ENCODE data around the gene SPDL1. TPM values are rescaled to one million over a fixed set of nuclear protein-coding genes. Genes with fewer than 3 reads are reported as not detected.

Gene SPDL1
- total RNA-seq, 4 donors from 2014 or later = 5.8 to 19.2 (median 9.9) TPM

DNA sequence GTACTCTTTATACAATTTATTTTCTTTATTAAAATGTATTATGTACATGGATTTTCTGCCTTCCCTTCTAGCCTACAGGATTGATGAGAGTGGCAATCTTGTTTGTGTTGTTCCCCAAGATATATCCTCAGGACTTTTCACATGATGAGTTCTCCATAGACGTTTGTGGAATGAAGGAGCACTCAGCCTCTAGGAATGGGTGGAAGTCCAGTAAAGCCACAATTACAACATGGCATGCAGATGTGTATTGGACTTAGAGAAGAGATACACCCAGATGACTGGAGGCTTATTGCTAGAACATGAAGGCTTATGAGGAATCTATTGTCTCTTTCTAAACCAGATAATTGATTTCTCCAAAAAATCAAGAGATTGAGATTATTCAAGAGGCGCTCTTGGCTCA lies 45.3 kb downstream of the SPDL1 start:
- TF ChIP-seq CTCF (IDR thresholded peaks at IDR 0.05; ENCODE audit: low read depth) = no peak

- TF ChIP-seq CTCF (IDR thresholded peaks at IDR 0.05; ENCODE audit: low read depth) = no peak
These were observed 46.4 kb downstream of the SPDL1 start for GRCh38 chr5:169629847-169630548.

DNA sequence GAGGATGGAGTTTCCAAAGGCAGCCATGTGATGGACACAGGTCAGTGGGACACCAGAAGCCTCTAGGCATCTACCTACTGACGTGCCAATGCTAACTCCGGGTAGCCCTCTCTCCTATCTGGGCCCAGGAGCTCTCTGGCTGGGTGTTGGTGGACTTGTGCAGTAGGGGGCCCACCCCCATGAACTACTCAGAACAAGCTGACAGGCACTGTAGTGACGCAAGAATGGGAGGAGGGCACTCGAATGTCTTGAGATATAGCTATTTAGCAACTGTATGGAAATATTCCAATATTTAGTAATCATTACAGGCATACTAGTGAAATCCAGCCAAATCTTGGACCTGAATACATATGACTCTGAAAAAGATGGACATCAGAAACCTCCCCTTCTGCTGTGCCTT lies 47.8 kb downstream of the SPDL1 start:
- TF ChIP-seq CTCF (IDR thresholded peaks at IDR 0.05; ENCODE audit: low read depth) = no peak

GRCh38 chr5:169632946-169633345 lies 49.4 kb downstream of the SPDL1 start:
- no peak for TF ChIP-seq CTCF (IDR thresholded peaks at IDR 0.05; ENCODE audit: low read depth)

DNA sequence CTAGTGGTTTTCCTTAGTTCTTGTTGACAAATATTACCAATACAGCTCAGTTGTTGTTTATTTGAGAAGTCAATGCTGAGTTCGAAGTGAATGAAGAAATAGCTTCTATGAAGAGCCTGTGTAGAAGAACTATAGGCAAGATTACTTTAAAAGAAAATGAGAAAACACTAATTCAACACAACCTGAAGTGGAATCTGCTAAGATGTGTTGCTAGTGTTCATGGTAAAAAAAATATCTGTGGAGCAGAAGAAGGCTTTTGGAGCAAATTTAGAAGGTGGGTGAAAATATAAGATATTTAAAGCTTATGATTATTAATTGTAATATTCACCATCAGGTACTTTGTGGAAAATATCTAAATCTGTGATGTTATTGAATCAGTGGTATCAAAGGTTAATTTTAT lies 51.0 kb downstream of the SPDL1 start:
- no peak for TF ChIP-seq CTCF (IDR thresholded peaks at IDR 0.05; ENCODE audit: low read depth)

DNA sequence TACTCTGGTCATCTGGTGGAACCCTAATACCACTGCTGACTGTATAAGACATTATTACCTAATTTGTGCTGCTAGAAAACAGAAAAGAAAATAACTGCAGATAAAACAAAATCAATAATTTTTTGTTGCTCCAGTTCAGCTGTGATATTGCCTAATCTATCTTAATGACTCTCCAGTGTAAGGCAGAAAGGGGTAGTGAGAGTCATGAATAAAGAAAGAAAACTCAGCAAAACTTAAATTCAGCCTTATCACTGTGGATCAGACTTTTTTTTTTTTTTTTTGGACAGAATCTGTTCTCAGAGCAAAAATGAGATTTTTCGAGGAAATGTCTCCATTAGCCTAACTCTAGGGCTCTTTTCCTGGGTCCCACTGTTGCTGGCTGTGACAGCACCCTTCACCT lies 52.4 kb downstream of the SPDL1 start:
- TF ChIP-seq CTCF (IDR thresholded peaks at IDR 0.05; ENCODE audit: low read depth) = no peak

- no peak for TF ChIP-seq CTCF (IDR thresholded peaks at IDR 0.05; ENCODE audit: low read depth)
These were observed 53.0 kb downstream of the SPDL1 start for GRCh38 chr5:169636477-169637084.
